PFSK-1 (cell line): ENCODE results near the gene C1orf52.

Source experiments
- FOXP2 ChIP-seq: optimal IDR thresholded peaks from 2 replicates; pipeline ENCODE3; 2011; ENCODE audit warnings: borderline replicate concordance, control low read depth, inconsistent platforms; ENCODE audit not compliant: insufficient read depth; ENCODE audit errors: extremely low read length, extremely low read depth
- POLR2AphosphoS5 ChIP-seq: IDR thresholded peaks from 2 replicates; pipeline ENCODE4 v1.6.1; 2012; ENCODE audit warnings: low read depth, mild to moderate bottlenecking, control low read depth, low read length, moderate library complexity
- SIN3A ChIP-seq: IDR thresholded peaks from 2 replicates; pipeline ENCODE4 v1.6.1; 2012; ENCODE audit warnings: mild to moderate bottlenecking, low read length, moderate library complexity, borderline replicate concordance; ENCODE audit not compliant: insufficient read depth
- TAF1 ChIP-seq: IDR thresholded peaks from 2 replicates; pipeline ENCODE4 v1.6.1; 2012; ENCODE audit warnings: low read length, control low read depth, borderline replicate concordance; ENCODE audit not compliant: insufficient read depth
- TF ChIP-seq, protein P1 (sequence below), 2 experiments: IDR thresholded peaks; 2 replicates each; pipeline versions ENCODE4 v1.6.1 to v1.8.0; 2011 to 2012; ENCODE audit warnings: low read depth in 2 of 2, low read length in 2 of 2, control low read depth in 1 of 2, inconsistent platforms in 1 of 2, mild to moderate bottlenecking in 1 of 2, moderate library complexity in 1 of 2; ENCODE audit not compliant: insufficient read depth in 1 of 2

The C1orf52 gene

DNA sequence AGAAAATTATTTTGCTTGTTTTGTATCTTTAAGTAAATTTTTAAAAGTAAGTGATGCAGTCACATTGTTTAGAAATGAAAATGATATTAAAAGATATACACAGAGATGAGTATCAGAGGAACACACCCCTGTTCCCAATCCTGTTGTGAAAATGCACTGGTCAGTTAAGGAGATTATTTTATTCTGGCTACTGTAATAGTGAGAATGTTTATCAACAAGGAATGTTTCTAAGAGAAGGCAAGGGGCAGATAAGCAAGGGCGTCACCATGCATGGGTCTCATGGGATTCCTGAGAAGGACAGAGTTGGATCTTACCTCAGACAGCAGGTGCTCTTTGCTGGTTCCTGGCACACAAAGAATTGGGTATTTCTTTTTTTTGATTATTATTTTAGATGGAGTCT lies 21.8 kb downstream of the C1orf52 start:
- TF ChIP-seq, protein P1, sequence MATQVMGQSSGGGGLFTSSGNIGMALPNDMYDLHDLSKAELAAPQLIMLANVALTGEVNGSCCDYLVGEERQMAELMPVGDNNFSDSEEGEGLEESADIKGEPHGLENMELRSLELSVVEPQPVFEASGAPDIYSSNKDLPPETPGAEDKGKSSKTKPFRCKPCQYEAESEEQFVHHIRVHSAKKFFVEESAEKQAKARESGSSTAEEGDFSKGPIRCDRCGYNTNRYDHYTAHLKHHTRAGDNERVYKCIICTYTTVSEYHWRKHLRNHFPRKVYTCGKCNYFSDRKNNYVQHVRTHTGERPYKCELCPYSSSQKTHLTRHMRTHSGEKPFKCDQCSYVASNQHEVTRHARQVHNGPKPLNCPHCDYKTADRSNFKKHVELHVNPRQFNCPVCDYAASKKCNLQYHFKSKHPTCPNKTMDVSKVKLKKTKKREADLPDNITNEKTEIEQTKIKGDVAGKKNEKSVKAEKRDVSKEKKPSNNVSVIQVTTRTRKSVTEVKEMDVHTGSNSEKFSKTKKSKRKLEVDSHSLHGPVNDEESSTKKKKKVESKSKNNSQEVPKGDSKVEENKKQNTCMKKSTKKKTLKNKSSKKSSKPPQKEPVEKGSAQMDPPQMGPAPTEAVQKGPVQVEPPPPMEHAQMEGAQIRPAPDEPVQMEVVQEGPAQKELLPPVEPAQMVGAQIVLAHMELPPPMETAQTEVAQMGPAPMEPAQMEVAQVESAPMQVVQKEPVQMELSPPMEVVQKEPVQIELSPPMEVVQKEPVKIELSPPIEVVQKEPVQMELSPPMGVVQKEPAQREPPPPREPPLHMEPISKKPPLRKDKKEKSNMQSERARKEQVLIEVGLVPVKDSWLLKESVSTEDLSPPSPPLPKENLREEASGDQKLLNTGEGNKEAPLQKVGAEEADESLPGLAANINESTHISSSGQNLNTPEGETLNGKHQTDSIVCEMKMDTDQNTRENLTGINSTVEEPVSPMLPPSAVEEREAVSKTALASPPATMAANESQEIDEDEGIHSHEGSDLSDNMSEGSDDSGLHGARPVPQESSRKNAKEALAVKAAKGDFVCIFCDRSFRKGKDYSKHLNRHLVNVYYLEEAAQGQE (IDR thresholded peaks at IDR 0.05; ENCODE audit: insufficient read depth in 1 of 2, low read depth in 2 of 2, low read length in 2 of 2), result no peak

DNA sequence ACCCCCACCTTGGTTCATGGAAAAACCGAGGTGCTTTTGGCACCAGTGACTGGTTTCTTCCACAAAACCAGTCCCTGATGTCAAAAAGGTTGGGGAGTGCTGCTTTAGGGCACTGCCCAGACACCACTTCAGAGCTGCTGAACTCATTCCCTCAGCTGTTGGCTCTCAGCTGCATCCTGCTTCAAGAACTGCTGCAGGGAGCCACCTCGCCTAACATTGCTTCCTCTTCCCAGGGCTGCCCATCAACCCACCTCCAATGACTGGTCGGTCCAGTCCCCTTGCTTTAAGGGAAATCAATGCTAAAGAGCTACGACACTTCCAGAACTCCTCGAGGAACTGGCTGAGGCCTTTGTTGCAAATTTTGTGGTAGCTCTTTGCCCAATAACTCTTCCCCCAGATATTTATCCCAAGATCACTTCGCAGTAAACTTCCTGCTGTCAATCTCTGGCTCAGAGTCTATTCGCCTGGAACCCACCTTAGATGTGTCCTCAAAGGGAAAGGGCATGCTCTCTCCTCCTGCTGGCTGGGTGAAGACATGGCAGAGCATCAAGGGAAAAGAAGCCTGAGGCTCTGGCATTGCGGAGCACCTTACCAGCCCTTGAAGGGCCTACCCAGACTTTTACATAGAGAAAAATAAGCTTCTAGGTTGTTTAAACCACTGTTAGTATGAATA lies 29.0 kb downstream of the C1orf52 start:
- TF ChIP-seq TAF1 (no peak), FOXP2 (no peak), POLR2AphosphoS5 (no peak), SIN3A (no peak)
- TF ChIP-seq, protein P1 (IDR thresholded peaks at IDR 0.05; ENCODE audit: insufficient read depth in 1 of 2, low read depth in 2 of 2, low read length in 2 of 2), result no peak

DNA sequence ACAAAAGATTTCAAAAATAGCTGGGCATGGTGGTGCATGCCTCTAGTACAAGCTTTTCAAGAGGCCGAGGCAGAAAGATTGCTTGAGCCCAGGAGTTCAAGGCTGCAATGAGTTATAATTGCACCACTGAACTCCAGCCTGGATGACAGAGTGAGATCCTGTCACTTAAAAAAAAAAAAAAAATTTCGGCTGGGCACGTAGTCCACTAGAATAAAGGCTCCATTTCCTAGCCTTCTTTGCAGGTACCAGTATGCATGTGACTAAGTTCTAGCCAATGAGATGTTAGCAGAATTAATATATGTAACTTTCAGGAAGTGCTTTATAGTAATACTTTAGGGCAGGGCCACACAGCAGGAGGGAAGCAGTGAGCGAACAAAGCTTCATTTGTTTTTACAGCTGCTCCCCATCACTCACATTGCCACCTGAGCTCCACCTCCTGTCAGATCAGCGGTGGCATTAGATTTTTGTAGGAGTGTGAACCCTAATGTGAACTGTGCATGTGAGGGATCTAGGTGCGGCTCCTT lies 29.8 kb downstream of the C1orf52 start:
- TF ChIP-seq FOXP2, result no peak
- TF ChIP-seq, protein P1 (IDR thresholded peaks at IDR 0.05; ENCODE audit: insufficient read depth in 1 of 2, low read depth in 2 of 2, low read length in 2 of 2), result no peak
- TF ChIP-seq SIN3A, result no peak
- no peak for TF ChIP-seq POLR2AphosphoS5
- TF ChIP-seq TAF1, result no peak

DNA sequence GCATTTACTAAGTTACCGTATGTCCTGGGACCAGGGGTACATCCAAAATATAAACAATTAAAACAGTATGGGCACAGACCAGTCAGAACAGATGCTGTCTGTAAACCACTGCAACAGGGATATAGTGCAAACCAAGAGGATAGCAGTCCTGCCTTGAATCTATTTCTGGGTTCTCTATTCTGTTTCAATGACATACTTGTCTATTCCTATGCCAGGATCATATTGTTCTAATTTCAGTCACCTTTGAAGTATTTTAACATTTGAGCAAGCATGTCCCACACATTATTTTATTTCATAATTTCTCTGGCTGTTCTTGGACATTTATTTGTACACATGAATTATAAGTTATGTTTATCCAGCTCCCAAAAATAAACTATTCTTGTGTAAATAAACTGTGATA lies 30.5 kb downstream of the C1orf52 start:
- TF ChIP-seq, protein P1 (IDR thresholded peaks at IDR 0.05; ENCODE audit: insufficient read depth in 1 of 2, low read depth in 2 of 2, low read length in 2 of 2), result no peak
- TF ChIP-seq TAF1 (no peak), SIN3A (no peak), FOXP2 (no peak), POLR2AphosphoS5 (no peak)
